Measurements from ENCODE around the gene LTK.
A peak's percentile ranks its signal among the peaks of the same experiment; 100 is the strongest.
"Not testable (repeated sequence)": the region's sequence is repeated elsewhere in the genome, so short reads cannot be mapped to it uniquely, and the experiment has no call there.

LTK gene

DNA sequence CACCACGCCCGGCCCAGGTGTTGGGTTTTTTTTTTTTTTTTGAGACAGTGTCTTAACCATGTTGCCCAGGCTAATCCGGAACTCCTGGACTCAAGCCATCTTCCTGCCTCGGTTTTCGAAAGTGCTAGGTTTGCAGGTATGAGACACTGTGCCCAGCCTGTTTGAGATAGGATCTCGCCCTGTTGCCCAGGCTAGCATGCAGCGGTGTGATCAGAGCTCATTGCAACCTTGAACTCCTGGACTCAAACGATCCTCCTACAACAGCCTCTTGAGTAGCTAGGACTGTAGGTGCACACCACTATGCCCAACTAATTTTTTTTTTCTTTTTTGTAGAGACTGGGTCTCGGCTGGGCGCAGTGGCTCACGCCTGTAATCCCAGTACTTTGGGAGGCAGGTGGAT lies 40.2 kb downstream of the LTK start:
- no peak for DNase-seq

GRCh38 chr15:41469644-41470043 lies 44.0 kb downstream of the LTK start:
- not testable (repeated sequence) for DNase-seq

DNA sequence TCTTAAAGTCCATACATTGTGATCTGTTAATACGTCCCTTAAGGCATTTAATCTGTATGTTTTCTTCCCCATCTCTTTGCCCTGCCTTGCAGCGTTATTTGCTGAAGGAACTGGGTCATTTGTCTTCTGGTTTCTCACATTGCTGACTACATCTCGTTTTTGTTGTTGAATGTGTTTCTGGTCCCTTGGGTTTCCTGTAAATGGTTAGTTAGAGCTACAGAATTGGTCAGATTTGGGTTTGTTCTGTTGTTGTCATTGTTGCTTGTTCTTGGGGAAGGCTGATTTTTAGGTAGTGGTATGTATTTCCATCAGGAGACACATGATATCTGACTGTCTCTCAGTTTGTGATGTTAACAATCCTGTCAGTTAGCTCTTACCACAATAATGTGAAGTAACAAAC lies 46.9 kb downstream of the LTK start:
- DNase-seq: no peak

DNA sequence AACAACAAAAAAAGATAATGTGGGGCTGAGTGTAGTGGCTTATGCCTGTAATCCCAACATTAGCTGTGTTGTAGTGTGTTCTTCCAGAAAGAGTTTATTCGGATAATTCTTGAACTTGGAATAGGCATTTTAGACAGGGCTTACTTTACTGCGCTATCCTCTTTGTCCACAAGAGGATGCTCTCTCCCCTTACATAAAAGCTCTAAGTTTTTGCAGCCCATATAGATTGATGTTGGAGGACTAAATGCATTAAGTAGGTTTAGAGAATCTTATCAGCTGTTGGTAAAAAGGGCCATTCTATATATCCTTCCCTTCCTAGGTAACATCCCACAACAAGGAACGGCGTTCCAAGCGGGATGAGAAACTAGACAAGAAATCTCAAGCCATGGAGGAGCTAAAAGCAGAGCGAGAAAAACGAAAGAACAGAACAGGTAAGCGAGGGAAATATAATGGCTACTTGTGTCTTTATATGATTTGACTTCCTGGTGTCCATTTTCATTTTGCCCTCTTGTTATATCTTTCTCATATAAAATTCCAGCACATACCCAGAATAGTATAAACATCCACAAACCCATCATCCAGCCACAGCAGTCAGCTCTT lies 47.7 kb downstream of the LTK start:
- DNase-seq: peak; percentile 57

GRCh38 chr15:41464889-41465580 lies 48.6 kb downstream of the LTK start:
- no peak for DNase-seq

DNA sequence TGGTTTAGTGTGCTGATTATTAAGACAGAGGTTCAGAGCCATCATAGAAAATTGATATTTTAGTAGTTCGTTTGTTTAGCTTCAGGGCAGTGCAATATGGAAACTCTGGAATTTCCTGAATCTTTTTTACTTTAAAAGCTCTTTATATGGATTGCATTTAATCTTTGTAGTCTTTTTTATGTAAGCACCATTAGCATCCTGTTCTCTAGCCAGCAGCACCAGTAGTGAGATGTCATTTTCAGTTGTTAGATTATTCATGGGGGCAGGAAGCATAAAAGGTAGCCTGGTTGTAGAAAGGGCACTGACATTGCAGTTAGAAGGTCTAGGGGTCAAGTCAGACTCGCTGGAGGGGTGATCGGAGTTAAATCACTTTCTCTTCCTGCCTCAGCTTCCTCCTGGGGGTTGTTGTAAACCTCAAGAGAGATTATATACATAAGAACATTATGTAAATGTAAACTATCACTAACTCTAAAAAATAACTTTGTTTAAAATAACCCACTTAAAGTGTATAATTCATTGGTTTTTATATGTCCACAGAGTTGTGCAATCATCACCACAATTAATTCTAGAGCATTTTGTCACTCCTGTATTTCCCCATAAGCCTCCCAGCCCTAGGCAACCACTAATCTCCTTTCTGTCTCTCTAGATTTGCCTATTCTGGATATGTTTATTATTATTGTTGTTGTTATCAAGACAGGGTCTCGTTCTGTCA lies 51.4 kb downstream of the LTK start:
- no peak for DNase-seq
